ENCODE results near the gene CSNK1G1. TPM values are rescaled to one million over a fixed set of nuclear protein-coding genes. Genes with fewer than 3 reads are reported as not detected.

CSNK1G1 gene
- total RNA-seq, 1 donor from 2014 or later = 37.0 TPM

GRCh38 chr15:64125978-64126377, 230.0 kb downstream of the CSNK1G1 start:
- H3K36me3 Mint-ChIP-seq (ENCODE audit: low read depth, unreplicated experiment) = peaks cover 32% of the 10 kb centered on the region

GRCh38 chr15:64122936-64123351, 233.0 kb downstream of the CSNK1G1 start:
- Mint-ChIP-seq H3K4me3 (ENCODE audit: unreplicated experiment) (no peak overlapping the region), H3K27me3 (ENCODE audit: low read depth, unreplicated experiment) (no peaks in the 10 kb centered on the region), H3K36me3 (ENCODE audit: low read depth, unreplicated experiment) (peaks cover 23% of the 10 kb centered on the region), H3K4me1 (ENCODE audit: low read depth, unreplicated experiment) (no peaks in the 10 kb centered on the region), H3K9me3 (ENCODE audit: unreplicated experiment) (no peaks in the 10 kb centered on the region), H3K27ac (ENCODE audit: unreplicated experiment) (no peak overlapping the region)
- H3K27me3 ChIP-seq (ENCODE audit: insufficient read depth, low read length) = no peaks in the 10 kb centered on the region
- no peaks in the 10 kb centered on the region for H3K4me1 ChIP-seq (ENCODE audit: insufficient read depth, low read length)
- no peak overlapping the region for H3K9ac ChIP-seq (ENCODE audit: low read length)
- peaks cover 7% of the 10 kb centered on the region for H4K20me1 ChIP-seq (ENCODE audit: insufficient read depth, low read length)
- no peaks in the 10 kb centered on the region for H3K79me2 ChIP-seq (ENCODE audit: insufficient read depth, low read length)
- no peak overlapping the region for H3K27ac ChIP-seq (ENCODE audit: low read depth, low read length)
- no peak overlapping the region for H2AFZ ChIP-seq (ENCODE audit: low read depth, low read length)
- H3K4me3 ChIP-seq (ENCODE audit: insufficient read depth, low read depth, low read length) = no peak overlapping the region
- FAIRE-seq = no peak
- no peaks in the 10 kb centered on the region for H3K9me3 ChIP-seq (ENCODE audit: insufficient read depth, low read depth, low read length)
- peaks cover 45% of the 10 kb centered on the region for H3K36me3 ChIP-seq (ENCODE audit: insufficient read depth, low read length)
- no peak for DNase-seq (ENCODE audit: low read depth)
- H3K4me2 ChIP-seq (ENCODE audit: low read length) = no peak overlapping the region
- TF ChIP-seq EZH2 (IDR thresholded peaks at IDR 0.05; ENCODE audit: insufficient read depth, low read length) (no peak), CTCF (IDR thresholded peaks at IDR 0.05; ENCODE audit: insufficient read depth, low read depth, low read length) (no peak)

More at GRCh38 chr15:64125978-64126377, 230.0 kb downstream of the CSNK1G1 start:
- Mint-ChIP-seq H3K27me3 (ENCODE audit: low read depth, unreplicated experiment) (no peaks in the 10 kb centered on the region), H3K9me3 (ENCODE audit: unreplicated experiment) (no peaks in the 10 kb centered on the region), H3K4me1 (ENCODE audit: low read depth, unreplicated experiment) (no peaks in the 10 kb centered on the region), H3K27ac (ENCODE audit: unreplicated experiment) (no peak overlapping the region), H3K4me3 (ENCODE audit: unreplicated experiment) (no peak overlapping the region)
- Histone ChIP-seq H4K20me1 (ENCODE audit: insufficient read depth, low read length) (peaks cover 5% of the 10 kb centered on the region), H3K27me3 (ENCODE audit: insufficient read depth, low read length) (no peaks in the 10 kb centered on the region), H3K4me2 (ENCODE audit: low read length) (no peak overlapping the region), H2AFZ (ENCODE audit: low read depth, low read length) (no peak overlapping the region), H3K27ac (ENCODE audit: low read depth, low read length) (no peak overlapping the region), H3K79me2 (ENCODE audit: insufficient read depth, low read length) (no peaks in the 10 kb centered on the region), H3K9me3 (ENCODE audit: insufficient read depth, low read depth, low read length) (no peaks in the 10 kb centered on the region), H3K9ac (ENCODE audit: low read length) (no peak overlapping the region), H3K4me3 (ENCODE audit: insufficient read depth, low read depth, low read length) (no peak overlapping the region), H3K4me1 (ENCODE audit: insufficient read depth, low read length) (no peaks in the 10 kb centered on the region), H3K36me3 (ENCODE audit: insufficient read depth, low read length) (peaks cover 52% of the 10 kb centered on the region)
- DNase-seq (ENCODE audit: low read depth) (no peak), FAIRE-seq (no peak)
- TF ChIP-seq EZH2 (IDR thresholded peaks at IDR 0.05; ENCODE audit: insufficient read depth, low read length) (no peak), CTCF (IDR thresholded peaks at IDR 0.05; ENCODE audit: insufficient read depth, low read depth, low read length) (no peak)

GRCh38 chr15:64122444-64122843, 233.5 kb downstream of the CSNK1G1 start:
- H3K27ac Mint-ChIP-seq (ENCODE audit: unreplicated experiment) = no peak overlapping the region
- H3K4me1 ChIP-seq (ENCODE audit: insufficient read depth, low read length) = no peaks in the 10 kb centered on the region
- DNase-seq (ENCODE audit: low read depth) (no peak), FAIRE-seq (no peak)
- H2AFZ ChIP-seq (ENCODE audit: low read depth, low read length) = no peak overlapping the region
- H3K27me3 Mint-ChIP-seq (ENCODE audit: low read depth, unreplicated experiment) = no peaks in the 10 kb centered on the region
- no peaks in the 10 kb centered on the region for H3K9me3 ChIP-seq (ENCODE audit: insufficient read depth, low read depth, low read length)
- H4K20me1 ChIP-seq (ENCODE audit: insufficient read depth, low read length) = peaks cover 8% of the 10 kb centered on the region
- no peaks in the 10 kb centered on the region for H3K27me3 ChIP-seq (ENCODE audit: insufficient read depth, low read length)
- H3K9me3 Mint-ChIP-seq (ENCODE audit: unreplicated experiment) = no peaks in the 10 kb centered on the region
- H3K36me3 Mint-ChIP-seq (ENCODE audit: low read depth, unreplicated experiment) = peaks cover 21% of the 10 kb centered on the region
- TF ChIP-seq EZH2 (IDR thresholded peaks at IDR 0.05; ENCODE audit: insufficient read depth, low read length) (no peak), CTCF (IDR thresholded peaks at IDR 0.05; ENCODE audit: insufficient read depth, low read depth, low read length) (no peak)
- H3K27ac ChIP-seq (ENCODE audit: low read depth, low read length) = no peak overlapping the region
- H3K4me2 ChIP-seq (ENCODE audit: low read length) = no peak overlapping the region
- no peaks in the 10 kb centered on the region for H3K4me1 Mint-ChIP-seq (ENCODE audit: low read depth, unreplicated experiment)
- no peak overlapping the region for H3K9ac ChIP-seq (ENCODE audit: low read length)
- H3K79me2 ChIP-seq (ENCODE audit: insufficient read depth, low read length) = no peaks in the 10 kb centered on the region
- peaks cover 44% of the 10 kb centered on the region for H3K36me3 ChIP-seq (ENCODE audit: insufficient read depth, low read length)
- H3K4me3 ChIP-seq (ENCODE audit: insufficient read depth, low read depth, low read length) = no peak overlapping the region
- H3K4me3 Mint-ChIP-seq (ENCODE audit: unreplicated experiment) = no peak overlapping the region
